HG02623 (cell line): Measurements from ENCODE around the gene SLC24A4.
"Not testable (repeated sequence)": the region's sequence is repeated elsewhere in the genome, so short reads cannot be mapped to it uniquely, and the experiment has no call there.

ENCODE experiments used
- ATAC-seq: cut with Tn5 transposase; IDR thresholded peaks from one replicate; pipeline ENCODE4 v1.9.1; 2021; ENCODE audit warnings: moderate library complexity; ENCODE audit not compliant: unreplicated experiment

SLC24A4 gene

DNA sequence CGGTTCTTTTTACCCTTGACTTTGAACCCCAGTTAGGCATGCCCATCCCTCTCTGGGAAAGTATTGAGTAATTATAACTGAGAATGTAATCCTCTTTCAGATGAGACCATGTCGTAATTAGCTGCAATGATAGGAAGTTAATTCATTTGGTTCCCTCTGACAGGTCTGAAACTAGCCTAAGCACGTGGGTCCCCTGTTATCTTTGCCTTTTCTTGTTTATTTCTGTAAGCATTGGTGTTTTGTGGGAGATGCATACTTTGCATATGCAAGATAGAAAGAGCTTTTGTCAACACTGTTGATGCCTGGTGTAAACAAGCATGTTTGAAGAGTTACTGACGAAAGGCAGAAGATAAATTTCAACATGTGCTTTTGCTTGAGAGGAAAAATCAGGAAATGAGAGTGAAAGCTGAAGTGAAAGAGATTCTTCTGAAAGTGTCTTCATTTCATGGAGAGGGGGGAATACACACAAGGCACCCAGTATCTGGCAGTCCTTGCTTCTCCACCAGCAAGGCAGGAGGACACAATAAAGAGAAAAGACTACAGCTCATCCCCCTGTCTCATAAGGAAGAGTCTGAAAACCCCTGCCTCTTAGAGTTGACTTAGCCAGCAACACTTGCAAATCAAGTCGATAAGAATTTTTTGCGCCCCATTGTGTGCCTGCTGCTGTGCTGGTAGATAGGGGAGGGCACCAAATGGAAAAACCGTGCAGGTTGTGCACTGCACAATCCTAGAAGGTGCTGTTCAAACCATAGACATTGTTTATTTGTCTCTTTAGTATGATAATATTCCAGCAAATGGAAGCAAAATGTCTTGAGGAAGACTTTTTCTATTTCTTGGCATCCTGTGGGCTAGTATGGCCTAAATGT lies 77.8 kb downstream of the SLC24A4 start:
- ATAC-seq = peak; percentile 74

DNA sequence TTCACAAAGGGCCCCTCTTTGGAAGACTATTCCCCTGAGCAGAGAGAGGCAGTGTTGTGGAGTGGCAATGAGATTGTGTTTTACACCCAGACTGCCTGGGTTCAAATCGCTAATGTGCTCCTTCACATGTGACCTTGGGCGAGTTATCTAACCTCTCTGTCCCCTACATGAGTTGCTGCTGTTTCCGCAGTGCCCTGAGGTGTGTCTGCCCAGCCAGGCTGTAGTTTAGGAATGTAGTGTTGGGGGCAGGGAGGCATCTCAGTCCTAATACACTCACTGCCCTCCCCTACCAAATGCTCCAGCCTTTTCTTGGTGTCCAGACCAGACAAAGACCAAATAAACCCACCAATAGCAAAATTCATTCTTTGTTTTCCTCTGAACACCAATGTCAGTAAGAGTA lies 78.6 kb downstream of the SLC24A4 start:
- ATAC-seq = no peak

DNA sequence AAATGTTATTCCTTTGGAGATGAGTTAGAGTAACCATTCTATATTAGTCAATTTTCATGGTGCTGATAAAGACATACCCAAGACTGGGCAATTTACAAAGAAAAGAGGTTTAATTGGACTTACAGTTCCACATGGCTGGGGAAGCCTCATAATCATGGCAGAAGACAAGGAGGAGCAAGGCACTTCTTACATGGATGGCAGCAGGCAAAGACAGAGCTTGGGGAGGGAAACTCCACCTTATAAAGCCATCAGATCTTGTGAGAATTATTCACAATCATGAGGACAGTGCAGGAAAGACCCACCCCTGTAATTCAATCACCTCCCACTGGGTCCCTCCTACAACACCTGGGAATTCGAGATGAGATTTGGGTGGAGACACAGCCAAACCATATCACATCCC lies 79.5 kb downstream of the SLC24A4 start:
- ATAC-seq = not testable (repeated sequence)

DNA sequence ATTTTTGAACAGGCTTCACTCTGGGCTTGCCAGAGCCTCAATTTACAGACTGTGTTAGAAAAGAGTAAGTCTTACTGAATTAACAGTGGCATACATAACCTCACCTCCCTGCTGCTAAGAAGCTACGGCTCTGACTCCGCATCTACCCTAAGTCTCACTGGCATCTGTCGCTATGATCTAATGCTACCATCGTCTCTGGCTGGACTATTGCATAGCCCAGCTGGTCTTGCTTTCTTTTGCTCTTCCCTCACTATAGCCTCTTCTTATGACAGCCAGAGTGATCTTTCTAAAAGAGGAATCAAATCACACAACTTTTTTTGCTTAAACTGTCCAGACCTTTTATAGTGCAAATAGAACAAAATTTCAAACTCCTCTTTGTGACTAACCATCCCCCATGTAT lies 81.1 kb downstream of the SLC24A4 start:
- no peak for ATAC-seq

DNA sequence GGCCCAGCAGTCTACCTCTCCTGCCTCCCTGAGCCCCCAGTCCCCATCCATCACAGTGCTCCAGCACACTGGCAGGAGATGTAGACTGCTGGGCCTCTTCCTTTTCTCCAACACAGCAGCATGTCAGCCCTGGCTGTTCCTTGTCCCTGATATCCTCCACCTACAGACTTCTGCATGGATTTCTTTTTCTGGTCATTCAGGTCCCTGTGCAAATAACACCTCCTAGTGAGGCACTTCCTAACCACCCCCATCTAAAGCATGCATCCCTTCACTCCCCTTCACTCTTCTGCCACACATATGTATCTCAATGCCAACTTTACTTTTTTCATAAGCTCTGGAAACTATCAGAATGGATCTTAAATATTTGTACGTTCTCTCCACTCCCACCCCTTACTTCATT lies 81.5 kb downstream of the SLC24A4 start:
- no peak for ATAC-seq

DNA sequence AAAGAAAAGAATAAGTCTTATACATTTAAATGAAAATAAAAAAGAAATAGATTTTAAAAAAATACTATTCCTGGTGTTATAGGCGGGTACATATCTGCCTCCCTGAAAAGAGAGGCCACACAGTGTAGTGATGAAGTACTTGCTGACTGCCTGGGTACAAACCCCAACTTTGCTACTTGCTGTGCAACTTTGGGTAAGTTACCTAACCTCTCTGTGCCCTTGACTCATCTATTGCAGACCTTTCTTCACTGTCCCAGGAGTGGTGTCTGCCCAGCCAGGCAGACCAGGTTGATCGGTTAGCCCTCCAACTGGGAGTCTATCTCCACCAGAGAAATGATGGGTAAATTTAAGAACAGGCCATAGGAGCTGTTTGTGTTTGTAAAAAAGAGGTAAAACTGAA lies 82.0 kb downstream of the SLC24A4 start:
- ATAC-seq = no peak

DNA sequence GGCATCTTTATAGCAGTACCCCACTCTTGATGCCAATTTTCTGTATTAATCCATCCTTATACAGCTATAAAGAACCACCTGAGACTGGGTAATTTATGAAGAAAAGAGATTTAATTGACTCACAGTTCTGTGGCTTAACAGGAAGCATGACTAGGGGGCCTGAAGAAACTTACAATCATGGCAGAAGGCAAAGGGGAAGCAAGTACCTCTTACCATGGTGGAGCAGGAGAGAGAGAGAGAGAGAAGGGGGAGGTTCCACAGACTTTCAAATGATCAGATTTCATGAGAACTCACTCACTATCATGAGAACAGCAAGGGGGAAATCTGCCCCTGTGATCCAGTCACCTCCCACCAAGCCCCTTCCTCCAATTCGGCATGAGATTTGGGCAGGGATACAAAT lies 84.4 kb downstream of the SLC24A4 start:
- no peak for ATAC-seq

DNA sequence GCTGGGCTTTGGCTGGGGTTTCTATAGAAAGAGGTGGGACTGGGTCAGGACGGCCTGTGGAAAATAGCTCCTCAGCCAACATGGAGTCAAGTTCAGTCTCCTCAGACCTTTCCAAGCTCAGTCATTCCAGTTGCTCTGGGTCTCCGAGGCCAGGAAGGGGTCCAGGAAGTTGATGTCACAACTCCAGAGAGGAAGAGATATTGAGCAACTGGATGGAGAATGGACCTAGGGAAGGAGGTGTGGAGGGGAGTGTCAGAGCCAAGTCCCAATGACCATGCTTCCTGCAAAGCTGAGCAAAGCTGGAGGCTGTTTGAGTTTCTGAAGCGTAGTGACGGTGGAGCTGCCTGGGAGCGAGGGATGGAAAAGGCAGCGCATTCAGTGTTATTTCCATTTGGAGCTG lies 86.1 kb downstream of the SLC24A4 start:
- no peak for ATAC-seq

DNA sequence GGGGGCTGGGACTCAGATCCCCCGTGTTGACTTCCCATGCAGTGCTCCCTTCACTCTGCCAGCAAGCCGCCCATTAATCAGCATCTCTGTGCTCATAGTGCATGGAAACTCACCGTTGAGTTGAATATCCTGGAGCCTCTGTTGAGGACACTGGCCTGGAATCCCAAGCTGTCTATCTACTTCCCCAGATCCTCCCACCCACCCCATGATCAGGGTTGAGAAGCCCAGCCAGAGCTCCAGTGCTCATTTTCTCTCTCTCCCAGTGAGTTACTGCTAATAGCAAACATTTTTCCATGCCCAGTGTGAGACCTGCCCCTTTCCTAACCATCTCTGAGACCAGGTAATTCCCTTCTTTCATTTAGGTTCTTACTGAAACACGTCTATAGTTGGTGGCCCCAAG lies 88.2 kb downstream of the SLC24A4 start:
- ATAC-seq = no peak

DNA sequence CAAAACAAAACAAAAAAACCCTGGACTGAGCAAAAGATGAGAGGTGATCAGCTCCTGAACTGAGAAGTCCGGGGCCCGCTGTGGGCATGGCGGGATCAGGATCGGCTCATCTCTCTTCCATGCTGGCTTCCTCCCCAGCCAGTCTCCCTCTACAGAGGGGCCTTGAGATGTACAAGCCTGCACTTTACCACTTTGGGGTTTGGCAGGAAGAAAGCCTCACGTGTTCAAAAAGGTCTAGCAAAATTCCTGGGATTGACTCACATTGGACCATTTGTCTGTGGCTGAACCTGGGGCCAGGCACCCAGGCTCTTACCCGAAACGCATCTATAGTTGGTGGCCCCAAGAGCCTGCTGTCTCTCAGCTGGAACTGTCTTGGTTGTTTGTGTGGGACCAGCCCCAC lies 89.0 kb downstream of the SLC24A4 start:
- ATAC-seq = no peak

DNA sequence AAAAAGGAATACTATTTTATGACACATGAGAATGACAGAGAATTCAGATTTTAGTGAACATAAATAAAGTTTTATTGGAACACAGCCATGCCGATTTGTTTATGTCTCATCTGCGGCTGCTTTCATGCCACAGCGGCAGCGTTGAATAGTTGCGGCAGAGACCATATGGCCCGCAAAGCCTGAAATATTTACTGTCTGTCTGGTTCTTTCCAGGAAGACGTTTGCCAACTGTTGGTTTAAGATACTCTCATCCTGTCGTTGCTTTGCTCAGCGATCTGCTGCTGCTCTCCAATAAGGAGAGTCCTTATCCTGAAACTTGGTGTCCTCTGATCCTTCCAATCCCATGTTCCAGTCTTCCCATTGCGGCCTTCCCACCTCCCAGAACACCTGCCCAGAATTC lies 89.9 kb downstream of the SLC24A4 start:
- ATAC-seq = no peak

DNA sequence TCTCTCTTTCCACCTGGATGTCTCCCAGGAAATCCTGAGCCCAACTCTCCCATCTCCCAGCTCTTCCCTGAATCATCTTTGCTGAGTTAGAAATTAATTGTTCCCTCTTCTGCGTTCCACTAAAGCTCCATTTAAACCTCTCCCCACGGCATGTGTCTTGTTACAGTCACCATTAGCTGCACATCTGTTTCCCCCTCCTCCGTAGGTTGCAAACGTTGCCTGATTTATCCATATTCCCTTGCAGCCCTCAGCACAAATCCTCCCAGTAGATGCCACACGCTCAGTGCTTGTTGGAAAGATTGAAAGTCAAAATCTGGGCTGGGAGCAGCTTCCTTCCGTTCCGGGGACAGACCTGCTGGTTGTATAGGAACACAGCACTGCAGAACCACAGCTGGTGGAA lies 90.4 kb downstream of the SLC24A4 start:
- ATAC-seq = no peak

DNA sequence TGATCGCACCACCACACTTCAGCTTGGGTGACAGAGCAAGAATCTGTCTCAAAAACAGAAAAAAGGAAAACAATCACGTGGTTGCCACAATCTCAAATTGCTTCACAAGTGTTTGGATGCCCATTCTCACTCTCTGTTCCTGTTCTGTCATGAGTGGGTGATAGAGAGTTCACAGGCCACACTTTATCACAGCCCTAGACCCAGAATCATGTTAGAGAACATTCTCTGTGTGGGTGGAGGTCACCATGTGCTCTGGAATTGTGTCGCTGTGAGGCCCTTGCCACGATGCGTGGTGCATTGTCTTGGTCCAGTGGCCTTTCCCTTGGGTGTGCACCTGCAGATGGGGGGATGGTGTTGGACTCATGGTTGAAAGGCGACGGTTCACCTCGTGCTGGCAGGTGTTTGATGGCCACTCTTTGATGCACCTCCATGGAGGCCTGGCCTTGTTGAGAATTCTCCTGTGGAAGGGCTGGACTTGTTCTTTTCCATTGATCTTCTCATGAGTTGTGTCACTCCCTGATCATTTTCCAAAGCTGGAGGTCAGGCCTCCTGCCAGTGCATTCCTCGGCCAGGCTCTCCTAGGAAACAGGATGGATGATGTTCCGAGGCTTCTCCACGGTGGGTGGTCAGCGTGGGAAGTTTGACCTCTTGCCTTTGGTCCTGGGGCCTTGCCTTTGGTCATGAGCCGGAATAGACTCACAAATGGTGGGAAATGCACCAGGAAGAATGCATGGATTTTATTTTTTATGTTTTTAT lies 91.9 kb downstream of the SLC24A4 start:
- no peak for ATAC-seq

DNA sequence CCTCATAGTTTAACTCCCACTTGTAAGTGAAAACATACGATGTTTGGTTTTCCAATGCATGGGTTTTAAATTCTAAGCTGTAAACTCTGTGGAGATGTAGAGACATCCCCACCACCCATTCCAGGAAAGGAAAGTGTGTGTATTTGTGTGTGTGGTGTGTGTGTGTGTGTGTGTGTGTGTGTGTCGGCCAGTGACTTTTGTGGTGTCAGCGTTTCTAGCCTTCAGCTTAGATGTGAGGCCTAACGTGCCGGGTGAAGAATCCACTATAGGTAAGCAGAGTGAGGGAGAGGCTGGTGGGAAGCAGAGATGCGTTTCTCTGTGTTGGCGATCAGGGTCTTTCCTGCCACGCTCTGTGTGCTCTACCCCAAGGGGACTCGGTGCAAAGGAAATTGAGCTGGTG lies 93.0 kb downstream of the SLC24A4 start:
- ATAC-seq = no peak

DNA sequence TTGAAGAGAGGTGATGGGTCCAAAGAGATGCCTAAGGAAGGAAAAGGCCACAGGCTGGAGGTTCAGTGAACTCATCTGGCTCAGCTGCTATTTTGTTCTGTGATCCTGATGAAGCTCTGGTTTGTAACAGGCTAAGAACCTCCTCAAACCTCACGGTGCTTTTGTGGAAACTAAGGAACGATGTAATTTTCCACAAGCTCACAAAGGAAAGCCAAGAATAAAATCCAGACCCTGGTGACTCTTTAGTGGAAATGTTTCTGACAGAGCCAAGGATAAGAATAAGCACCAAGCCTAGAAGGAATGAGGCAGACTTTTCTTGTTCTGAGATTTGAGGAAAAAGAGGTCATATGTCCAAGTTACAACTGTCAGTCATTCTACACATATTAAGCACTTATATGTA lies 93.6 kb downstream of the SLC24A4 start:
- no peak for ATAC-seq

DNA sequence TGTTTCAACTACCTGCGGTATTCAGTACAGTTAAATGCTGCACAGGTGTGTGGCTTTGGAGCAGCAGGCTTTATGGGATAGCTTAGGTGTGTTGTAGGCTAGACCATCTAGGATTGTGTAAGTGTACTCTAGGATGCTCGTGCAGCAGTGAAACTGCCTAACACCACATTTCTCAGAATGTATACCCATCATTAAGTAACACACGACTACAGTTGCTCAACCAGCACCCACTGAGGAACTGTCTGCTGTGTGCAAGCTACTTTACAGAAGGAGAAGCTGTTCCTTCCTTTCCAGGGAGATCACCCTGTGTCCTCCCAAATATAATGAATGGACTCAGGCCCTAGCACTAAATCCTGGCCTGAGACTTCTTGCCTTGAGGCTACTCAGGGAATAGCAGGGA lies 94.8 kb downstream of the SLC24A4 start:
- ATAC-seq = no peak

DNA sequence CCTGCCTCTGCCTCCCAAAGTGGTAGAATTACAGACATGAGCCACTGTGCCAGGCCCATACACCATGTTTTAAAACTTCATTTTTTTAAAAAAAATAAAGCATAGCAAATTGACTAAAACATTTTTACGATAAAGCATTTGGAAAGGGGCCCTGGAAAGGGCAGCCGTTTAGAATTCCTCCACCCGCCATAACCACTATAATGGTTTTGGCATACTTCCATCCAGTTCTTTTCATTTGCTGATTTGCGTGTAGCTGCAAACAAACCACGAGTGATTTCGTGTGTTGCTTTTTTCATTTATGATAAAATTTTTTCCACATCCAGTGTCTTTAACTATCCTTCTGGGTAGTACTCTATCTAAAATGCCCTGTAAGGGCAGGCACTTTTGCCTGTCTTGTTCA lies 98.8 kb downstream of the SLC24A4 start:
- ATAC-seq = no peak

DNA sequence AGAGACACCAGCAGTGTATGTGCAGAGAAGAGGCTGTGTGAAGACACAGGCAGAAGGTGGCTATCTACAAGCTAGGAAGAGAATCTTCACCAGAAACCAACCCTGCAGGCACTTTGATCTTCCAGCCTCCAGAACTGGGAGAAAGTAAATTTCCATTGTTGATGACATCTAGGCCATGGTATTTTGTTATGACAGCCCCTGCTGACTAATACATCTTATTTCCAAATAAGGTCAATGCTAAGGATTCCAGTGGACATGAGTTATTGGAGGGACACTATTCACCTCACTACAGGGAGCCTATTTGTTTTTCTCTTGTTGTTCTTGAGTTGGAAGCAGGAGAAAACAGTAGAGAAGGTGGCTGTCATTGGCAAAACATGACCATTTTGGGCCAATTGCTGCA lies 102.1 kb downstream of the SLC24A4 start:
- no peak for ATAC-seq

DNA sequence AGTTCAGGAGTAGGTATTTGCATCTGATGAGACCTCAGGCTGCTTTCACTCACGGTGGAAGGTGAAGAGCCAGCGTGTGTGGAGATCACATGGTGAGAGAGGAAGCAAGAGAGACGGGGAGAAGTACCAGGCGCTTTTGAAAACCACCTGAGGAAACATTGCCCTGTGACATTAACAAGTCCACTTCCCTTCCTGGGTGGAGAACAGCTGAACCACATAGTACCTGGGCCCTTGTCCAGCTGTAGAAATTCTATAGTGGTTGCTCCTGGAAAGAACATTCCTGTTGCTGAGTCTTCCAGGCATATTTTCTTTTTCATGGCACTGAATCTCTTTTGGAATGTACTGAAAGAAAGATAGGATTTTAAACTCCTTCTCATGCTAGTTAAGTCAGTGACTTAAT lies 103.3 kb downstream of the SLC24A4 start:
- ATAC-seq = no peak

DNA sequence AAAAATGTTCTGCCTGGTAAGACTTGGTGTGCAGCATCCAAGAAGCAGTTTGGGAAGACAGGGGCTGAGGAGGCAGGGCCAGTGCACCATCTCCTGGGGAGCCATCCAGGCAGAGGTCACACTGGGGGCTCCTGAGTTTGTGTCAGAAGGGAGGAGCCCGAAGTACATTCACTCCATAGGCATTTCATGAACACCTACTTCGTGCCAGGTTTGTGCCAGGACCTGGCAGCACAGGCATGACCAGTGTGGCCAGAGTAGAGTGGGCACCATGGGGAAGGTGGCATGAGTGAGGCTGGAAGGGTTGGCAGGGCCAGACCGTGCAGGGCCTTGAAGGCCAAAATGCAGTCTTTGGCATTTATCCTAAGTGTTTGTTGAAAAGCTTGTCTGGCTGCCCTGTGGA lies 104.1 kb downstream of the SLC24A4 start:
- no peak for ATAC-seq

DNA sequence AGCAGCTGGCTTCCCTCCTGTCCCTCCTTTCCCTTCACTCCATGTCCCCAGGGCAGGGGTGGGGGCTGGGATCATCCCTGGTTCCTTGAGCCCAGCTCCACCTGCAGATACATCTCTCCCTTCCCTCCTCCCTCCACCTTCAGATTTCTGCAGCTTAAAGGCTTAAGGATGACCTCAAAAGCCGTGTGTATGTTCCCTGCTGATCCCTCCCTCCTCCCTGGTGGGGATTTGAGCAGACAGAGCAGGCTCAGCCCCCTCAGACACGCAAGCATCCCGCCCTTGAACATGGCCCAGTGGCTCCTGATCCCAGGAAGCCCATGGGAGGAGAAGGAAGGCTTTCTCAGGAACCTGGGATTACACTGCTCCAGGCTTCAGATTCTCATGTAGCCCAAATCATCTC lies 107.7 kb downstream of the SLC24A4 start:
- ATAC-seq = no peak

DNA sequence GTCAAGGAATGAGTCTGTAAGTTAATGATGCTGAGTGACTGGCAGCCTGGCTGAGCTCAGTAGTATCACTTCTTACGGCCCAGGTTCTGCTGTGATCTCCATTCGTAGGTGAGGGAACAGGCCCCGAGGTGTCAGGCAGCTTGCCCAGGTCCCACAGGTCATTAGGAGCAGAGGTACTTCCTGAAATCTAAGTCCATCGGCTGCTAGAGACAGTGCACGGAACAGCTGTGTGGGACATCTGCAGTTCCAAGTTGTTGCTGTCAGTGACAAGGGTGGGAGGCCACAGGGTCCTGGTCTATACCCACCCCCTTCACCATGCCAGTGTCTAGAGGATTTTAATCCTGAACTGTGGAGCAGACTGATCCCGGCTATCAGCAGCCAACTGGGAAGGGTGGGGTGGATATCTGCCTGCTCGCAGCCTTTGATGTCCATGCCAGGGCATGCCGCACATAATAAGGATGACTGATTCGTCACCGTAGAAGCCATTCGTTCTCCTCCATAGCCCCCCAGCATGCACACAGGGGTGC lies 108.3 kb downstream of the SLC24A4 start:
- ATAC-seq = no peak
